Measurements from ENCODE around the gene GLP2R.

DNA sequence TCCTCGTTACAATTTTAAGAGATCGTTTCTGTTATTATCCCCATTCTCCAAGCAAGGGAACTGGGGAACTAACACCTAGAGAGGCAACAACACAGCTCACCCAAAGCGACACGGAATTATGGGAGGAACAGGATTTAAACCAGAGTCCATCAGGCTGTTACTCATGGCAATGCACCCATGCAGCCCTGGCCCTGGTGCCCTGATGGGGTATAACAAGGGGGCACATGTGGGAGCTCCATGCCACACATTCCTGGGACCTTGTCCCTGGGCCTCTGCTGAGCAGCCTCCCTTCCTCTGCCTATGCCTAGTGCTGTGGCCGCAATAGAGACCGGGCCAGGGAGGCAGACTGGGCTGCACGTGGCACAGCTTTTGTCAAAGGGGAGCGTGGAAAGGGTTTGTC, 92.6 kb downstream of the GLP2R start:
- TF ChIP-seq EZH2 (IDR thresholded peaks at IDR 0.05; ENCODE audit: low read depth, unreplicated experiment) (no peak), JUNB (IDR thresholded peaks at IDR 0.05; ENCODE audit: unreplicated experiment) (no peak), POLR2AphosphoS5 (IDR thresholded peaks at IDR 0.05; ENCODE audit: low read depth) (no peak), EZH2phosphoT487 (IDR thresholded peaks at IDR 0.05; ENCODE audit: unreplicated experiment) (no peak), STAT1 (IDR thresholded peaks at IDR 0.05; ENCODE audit: unreplicated experiment) (no peak), CREB1 (CRISPR knock-in tag; IDR thresholded peaks at IDR 0.05; ENCODE audit: low read depth) (no peak)
- TF ChIP-seq, protein P1, sequence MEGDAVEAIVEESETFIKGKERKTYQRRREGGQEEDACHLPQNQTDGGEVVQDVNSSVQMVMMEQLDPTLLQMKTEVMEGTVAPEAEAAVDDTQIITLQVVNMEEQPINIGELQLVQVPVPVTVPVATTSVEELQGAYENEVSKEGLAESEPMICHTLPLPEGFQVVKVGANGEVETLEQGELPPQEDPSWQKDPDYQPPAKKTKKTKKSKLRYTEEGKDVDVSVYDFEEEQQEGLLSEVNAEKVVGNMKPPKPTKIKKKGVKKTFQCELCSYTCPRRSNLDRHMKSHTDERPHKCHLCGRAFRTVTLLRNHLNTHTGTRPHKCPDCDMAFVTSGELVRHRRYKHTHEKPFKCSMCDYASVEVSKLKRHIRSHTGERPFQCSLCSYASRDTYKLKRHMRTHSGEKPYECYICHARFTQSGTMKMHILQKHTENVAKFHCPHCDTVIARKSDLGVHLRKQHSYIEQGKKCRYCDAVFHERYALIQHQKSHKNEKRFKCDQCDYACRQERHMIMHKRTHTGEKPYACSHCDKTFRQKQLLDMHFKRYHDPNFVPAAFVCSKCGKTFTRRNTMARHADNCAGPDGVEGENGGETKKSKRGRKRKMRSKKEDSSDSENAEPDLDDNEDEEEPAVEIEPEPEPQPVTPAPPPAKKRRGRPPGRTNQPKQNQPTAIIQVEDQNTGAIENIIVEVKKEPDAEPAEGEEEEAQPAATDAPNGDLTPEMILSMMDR (conservative IDR thresholded peaks at IDR 0.05; ENCODE audit: low read depth in 2 of 2): no peak
- TF ChIP-seq, protein P2, sequence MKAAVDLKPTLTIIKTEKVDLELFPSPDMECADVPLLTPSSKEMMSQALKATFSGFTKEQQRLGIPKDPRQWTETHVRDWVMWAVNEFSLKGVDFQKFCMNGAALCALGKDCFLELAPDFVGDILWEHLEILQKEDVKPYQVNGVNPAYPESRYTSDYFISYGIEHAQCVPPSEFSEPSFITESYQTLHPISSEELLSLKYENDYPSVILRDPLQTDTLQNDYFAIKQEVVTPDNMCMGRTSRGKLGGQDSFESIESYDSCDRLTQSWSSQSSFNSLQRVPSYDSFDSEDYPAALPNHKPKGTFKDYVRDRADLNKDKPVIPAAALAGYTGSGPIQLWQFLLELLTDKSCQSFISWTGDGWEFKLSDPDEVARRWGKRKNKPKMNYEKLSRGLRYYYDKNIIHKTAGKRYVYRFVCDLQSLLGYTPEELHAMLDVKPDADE (IDR thresholded peaks at IDR 0.05): no peak
- TF ChIP-seq, protein P3, sequence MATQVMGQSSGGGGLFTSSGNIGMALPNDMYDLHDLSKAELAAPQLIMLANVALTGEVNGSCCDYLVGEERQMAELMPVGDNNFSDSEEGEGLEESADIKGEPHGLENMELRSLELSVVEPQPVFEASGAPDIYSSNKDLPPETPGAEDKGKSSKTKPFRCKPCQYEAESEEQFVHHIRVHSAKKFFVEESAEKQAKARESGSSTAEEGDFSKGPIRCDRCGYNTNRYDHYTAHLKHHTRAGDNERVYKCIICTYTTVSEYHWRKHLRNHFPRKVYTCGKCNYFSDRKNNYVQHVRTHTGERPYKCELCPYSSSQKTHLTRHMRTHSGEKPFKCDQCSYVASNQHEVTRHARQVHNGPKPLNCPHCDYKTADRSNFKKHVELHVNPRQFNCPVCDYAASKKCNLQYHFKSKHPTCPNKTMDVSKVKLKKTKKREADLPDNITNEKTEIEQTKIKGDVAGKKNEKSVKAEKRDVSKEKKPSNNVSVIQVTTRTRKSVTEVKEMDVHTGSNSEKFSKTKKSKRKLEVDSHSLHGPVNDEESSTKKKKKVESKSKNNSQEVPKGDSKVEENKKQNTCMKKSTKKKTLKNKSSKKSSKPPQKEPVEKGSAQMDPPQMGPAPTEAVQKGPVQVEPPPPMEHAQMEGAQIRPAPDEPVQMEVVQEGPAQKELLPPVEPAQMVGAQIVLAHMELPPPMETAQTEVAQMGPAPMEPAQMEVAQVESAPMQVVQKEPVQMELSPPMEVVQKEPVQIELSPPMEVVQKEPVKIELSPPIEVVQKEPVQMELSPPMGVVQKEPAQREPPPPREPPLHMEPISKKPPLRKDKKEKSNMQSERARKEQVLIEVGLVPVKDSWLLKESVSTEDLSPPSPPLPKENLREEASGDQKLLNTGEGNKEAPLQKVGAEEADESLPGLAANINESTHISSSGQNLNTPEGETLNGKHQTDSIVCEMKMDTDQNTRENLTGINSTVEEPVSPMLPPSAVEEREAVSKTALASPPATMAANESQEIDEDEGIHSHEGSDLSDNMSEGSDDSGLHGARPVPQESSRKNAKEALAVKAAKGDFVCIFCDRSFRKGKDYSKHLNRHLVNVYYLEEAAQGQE (IDR thresholded peaks at IDR 0.05; ENCODE audit: unreplicated experiment): no peak
